Hindlimb muscle (tissue), 1 donor: Measurements from ENCODE around the gene HIVEP2. TPM values are rescaled to one million over a fixed set of nuclear protein-coding genes. Genes with fewer than 3 reads are reported as not detected.

Experiments
- DNase-seq: peaks from one replicate; pipeline ENCODE4 v3.0.0-alpha.2; 2013
- polyA plus RNA-seq: library from polyadenylated mRNA; unstranded; fragments of 120-200 nt; gene quantifications from one replicate; pipeline ENCODE4 v1.2.1, GENCODE V29; 2013; ENCODE audit not compliant: insufficient read length

HIVEP2 gene
- polyA plus RNA-seq, 1 donor = 20.8 TPM

DNA sequence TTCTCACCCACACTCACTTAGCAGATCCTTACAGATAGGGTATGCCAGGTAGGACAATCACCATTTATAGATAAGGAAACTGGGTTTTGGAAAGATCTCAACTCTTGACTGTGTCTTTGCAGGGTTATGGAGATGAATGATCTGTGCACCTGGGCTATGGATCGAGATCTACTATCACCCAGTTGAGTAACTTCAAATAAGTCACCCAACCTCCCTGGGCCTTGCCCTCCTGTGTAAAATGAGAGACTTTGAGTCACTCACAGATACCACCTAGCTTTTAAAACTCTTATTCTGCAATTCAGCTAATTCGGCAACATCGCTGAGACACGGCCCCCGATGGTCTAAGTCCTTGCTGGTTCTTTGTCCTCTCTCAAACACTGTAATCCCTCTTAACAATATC lies 53.5 kb downstream of the HIVEP2 start:
- DNase-seq = no peak

DNA sequence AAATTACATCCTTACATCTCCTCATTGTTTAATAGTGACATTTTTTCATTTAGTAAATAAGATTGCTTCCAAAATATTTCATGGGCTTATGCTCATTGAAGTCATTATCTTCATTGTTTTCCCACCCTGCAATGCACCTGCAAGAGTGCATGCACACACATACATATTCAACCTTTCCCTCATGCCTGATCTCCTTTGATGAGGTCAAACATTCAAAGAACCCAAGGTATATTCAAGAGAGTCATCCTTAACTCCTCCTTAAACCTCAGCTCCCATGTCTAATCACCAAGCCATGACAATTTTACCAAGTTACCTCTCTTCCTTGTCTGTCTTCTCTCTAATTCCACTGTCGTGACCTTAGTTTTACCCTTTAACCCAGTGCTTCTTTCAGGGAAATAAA lies 56.5 kb downstream of the HIVEP2 start:
- DNase-seq = no peak

DNA sequence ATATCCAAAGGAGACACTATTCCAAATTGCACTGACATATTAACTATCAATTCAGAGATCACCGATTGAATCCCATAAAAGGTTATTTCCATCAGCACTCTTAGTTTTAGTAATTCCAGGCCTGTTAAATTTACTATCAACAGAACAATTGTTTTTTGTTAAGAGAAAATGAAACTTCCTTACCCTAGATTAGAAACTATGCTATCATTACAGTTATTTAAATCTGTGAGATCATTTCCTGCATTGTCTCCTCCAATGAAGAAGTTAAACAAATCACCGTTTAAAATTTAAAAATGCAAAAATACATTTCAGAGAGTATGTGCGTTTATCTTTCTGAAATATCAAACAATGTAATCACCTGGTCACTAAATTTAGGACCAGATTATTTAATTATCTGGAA lies 57.5 kb downstream of the HIVEP2 start:
- DNase-seq = no peak

DNA sequence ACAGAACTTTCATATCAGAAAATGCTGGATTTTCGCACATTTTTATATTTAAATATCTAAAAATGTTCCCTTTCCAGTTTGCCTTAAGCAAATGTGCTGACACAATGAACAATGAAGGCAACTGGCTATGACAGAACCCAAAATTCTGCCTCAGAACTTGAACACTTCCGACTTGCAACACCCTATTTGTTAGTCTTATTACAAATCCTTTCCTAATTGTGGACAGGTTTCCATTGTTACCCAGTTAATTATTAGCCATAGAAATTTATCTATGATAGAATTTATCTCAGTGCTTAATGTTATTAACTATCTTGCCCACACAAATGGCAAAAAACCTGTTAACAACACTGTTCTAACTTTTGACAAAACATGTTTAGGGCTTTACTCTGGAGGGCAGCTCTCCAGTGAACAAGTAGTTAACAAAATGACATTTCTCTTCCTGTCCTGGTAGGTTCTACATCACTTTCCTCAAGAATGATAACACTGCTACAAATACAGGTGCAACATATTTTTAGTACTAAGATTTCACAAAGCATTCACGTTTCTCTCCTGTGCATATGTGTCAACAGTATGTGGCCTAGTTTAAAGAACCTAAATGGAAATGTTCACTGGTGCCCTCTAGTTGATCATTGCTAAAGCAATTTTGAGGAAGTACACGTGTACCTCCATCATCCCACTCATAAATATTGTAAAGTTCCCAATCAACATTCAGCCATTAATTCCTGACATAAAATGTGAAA lies 58.4 kb downstream of the HIVEP2 start:
- no peak for DNase-seq

DNA sequence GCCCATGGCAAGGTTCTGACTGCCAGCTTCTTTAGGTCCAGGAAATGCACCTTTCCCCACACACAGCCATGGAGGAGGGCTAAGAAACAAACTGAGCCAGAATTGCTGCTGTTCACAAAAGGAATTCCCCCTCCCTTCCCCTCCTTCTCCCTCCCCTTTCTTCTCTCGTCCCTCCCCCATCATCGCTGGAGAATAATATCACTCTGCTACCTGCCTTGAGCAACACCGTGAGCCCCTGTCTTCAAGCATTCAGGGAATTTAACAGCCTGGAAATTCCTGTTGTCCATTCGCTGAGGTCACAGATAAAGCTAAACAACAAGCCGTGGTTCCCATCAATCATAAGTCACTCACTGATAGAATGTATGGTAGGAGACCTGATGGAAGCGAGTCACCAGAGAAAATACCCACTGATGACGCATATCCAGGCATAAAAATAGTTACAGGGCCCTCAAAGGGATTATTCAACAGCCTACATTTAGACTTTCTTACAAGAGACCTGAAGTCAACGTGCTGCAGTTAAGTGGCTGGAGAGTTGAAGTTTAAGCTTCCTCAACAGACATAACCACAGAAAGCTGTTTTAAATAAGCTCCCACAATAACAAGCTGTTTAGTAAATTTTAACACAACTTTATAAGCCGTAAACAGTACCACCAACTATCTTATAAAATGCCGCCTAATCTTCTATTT lies 59.7 kb downstream of the HIVEP2 start:
- DNase-seq = no peak

DNA sequence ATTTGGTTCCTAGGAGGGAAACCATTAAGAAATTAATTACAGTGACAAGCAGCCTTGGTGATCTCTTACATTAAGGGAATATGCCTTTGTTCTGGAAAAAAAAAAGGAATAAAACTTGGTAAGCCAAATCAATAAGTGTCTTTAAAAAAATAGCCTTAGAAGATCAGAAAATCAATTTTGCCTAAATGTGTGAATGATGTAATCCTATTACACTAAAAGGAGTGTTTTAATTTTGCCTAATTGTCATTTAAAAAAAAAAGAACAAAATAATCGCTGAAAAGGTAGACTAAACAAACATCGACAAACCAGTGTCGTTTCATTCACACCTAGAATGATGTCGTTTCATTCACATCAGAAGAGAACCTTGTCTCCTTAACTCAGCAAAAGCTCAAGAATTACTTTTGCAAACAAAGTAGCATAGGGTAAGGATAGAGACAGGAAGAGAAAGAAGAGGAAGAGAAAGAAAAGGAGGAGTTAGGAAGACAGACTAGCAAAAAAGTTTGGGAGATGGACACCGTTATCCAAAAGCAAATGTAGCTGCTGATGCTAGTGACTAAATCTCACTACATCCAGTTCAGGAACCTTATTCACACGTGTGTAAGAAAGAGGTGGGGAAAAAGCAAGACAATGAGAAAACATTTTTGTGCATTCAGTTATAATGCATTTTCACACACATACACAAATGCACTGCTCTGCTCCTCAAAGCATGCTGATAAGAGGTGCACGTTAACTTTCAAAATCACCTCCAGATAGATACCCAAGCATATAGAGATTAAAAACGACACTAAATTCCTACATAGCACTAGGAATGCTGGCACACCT lies 60.6 kb downstream of the HIVEP2 start:
- DNase-seq = no peak

DNA sequence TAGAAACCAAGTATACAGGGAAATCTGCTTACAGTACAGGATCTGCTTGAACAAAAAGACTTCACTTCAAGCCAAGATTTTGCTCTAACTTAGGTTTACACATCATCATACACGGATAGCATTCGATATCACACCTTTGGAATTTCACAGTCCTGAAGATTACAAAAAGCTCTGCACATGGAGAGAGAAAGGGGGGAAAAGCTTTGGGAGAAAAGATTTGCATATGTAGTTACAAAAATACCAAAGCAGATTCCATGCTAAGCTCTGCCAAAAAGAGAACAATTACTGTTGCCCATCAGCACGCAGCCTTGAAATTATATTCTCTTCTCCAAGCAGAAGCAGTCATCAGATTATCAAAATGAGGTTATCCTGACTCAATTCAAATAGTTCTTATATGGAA lies 62.0 kb downstream of the HIVEP2 start:
- no peak for DNase-seq

DNA sequence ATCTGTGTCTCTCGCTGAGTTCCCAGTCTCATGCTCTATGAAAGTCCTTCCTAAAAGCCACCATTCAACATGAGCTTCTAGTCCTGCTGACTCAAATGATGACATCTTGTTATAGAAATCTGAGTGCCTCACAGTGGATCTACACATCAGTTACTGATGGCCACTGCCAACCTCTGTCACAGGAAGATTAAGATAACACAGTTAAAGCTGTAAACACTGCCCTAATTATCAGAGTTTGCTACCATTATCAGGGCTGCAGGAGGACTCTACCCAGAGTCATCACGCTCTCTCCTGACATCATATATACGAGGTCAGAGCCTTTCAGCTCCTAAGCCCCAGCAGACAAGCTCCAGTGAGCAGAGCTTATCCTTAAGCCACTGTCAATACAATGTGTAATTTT lies 63.2 kb downstream of the HIVEP2 start:
- no peak for DNase-seq

DNA sequence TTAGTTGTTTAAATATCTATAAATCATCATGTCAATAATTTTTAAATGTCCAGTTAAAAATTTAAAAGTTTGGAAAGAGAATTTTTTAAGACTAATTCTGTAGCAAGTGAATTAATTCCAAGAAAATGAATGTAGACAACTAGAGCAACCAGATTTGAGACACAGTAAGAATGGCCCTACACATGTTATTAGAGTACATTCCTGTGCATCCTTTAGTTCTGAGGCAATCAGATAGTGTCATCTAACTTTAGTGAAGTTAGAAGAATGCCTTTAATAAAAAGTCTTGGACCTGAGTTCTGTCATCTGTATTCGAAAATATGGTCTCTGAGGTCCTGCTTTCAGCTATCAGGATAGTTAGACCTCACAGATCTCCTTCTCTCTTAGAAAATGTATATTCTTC lies 63.7 kb downstream of the HIVEP2 start:
- no peak for DNase-seq

DNA sequence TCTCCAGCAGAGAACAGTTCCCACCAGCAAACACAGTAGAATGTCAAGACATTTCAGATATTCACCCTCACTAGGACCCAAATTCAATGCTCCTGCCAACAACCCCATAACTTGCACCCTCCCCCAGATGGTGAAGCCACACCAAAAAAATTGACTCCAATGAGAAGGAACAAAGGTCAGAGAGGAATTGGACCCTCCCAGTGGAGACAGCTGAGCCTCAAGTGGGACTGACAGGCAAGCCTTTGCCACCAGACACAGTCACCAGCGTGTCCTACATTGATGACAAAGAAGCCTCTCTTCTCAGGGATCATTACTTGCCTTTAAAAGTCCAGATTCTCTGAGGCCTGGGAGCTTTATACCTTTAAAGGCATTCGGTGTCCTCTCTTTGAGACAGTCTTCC lies 64.8 kb downstream of the HIVEP2 start:
- DNase-seq = no peak

DNA sequence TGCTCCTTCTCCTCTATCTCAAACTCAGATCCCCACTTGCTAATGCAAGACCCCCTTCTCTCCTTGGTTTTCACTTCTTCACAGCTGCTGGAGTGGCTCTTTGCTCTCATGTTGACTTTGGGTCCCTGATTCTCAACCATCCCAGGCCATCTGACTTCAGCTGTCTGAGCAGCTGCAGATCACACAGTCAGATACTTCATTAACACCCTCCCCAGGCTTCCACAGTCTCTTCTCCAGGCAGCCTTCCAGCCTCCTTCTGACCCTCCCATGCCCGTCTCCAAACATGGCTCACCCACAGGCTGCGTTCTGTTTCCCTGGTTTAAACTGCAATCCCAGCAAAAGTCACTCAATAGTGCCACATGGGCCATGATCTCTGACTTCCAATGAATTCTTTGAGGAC lies 65.4 kb downstream of the HIVEP2 start:
- DNase-seq = no peak

DNA sequence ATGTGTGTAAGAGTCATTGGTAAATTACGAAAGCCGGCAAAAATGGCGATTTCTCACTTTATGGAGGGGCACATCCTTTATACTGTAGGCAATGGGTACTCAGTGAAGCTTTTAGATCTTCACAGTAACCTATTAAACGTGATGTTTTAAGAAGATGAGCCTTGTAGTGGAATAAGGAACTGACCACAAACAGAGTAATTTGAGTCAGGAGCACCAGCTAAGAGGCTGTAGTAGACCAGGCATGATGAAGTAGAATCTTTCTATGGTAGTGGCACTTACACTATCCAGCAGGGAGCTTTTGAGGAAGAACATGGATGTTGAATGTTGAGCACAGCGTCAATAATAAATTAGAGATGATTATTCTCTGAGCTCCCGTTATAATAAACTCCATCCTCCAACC lies 65.9 kb downstream of the HIVEP2 start:
- no peak for DNase-seq

DNA sequence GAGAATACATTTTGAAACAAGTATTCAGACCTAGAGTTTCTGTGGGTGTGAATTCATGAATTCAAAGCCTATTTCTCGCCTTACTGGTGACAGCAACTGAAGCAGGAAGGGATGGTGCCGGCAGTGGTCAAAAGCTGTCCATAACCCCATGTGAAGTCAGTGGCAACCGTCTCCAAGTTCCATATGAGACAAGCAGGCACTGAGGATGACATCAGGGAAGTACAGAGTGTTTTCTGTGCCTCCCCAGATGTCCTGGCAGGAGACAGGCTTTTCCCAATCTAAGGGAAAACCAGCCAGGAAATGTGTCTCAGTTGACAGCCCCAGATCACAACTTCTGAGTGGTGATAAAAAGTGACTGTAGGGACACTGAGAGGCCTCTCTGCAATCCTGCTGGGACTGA lies 66.6 kb downstream of the HIVEP2 start:
- no peak for DNase-seq

DNA sequence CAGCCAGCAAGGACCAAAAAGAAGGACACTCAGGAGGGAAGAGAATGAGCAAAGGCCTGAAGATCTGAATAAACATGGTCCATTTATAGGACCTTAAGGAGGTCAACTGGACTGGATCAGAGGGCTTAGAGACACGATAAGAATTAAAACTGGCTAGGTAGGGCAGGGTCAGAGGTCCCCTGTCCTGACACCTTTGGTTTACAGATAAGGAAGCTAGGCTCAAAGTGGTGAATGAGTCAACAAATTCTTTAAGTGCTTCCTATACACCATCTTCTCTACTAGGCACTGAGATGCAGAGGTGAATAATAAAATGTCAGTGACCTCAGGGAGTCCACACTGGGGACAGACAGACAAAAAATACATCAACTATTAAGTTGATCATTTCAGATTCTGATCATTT lies 70.3 kb downstream of the HIVEP2 start:
- DNase-seq = no peak

DNA sequence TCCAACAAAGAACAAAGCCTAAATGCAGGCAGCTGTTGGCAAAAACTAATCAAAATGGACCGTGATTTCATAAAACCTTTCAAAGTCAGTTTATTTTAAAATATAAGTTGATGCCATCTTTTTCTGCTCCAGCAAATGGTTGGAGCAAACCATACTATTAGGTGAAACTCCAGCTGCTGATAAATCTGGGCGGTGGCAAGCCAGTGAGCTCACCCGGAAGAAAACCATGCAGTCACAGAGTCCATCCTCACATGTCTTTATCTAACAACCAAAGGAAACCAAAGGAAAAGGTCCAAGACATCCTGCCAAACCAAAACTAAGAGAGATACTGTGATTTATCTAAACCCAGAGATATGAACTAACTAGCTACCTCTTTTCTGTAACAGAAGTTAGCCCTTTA lies 72.6 kb downstream of the HIVEP2 start:
- DNase-seq = no peak

DNA sequence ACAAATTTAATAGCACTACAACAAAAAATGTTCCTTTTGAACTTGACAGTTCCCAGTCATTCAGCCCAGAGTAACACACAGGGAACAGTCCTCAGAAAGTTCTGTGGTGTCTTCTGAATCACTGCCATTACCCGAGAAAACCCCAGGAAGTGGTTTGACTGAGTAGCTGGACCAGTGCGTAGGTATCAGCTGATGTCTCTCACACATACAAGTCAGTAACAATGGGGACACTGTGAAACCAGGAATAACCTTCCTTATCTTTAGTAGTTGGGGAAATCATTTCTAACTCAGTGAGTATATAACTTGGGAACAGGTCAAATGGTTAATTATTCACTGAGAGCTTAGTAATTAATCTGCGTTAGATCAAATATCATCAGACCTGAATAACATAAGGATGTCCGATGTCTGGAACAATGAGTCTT lies 73.1 kb downstream of the HIVEP2 start:
- DNase-seq = no peak

DNA sequence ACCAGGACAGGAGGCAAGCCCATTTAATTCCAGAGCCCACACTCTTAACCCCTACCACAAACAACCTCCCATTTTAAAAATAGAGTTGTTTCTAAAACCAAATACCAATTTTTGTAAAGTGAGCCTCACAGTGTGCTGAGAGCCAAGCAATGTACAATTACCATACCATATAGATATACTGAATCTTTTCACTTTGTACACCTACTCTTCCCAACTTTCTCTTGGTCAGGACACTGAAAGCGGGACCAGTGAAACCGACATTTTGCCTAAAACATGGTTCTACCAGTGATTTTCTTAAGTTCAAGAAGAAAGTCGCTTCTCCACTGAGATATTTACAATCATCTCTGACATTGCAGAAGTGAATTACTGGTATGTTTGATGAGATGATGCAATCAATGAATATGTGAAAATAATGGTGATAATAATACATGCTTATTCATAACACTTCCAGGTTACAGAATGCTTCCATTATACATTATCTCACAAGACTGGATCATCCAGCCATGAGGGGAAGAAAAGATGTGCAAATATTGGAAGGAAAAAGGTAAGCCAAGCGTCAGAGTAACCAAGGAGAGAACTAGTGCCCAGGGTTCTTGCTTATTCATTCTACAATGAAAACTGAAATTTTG lies 74.1 kb downstream of the HIVEP2 start:
- no peak for DNase-seq

DNA sequence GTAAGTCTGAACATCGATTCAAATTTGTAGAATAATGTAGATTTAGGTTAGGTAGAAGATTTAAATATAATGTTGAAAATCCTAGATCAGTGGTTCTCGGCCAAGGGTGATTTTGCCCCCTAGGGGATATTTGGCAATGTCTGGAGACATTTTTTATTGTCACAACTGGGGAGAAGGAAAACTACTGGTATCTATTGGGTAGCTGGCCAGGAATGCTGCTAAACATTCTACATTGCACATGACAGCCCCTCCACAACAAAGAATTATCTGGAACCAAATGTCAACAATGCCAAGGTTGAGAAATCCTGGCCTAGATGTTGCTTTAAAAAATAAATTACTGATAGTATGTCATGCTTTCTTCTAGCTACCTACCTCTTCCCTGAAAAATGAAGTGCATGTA lies 76.1 kb downstream of the HIVEP2 start:
- no peak for DNase-seq

DNA sequence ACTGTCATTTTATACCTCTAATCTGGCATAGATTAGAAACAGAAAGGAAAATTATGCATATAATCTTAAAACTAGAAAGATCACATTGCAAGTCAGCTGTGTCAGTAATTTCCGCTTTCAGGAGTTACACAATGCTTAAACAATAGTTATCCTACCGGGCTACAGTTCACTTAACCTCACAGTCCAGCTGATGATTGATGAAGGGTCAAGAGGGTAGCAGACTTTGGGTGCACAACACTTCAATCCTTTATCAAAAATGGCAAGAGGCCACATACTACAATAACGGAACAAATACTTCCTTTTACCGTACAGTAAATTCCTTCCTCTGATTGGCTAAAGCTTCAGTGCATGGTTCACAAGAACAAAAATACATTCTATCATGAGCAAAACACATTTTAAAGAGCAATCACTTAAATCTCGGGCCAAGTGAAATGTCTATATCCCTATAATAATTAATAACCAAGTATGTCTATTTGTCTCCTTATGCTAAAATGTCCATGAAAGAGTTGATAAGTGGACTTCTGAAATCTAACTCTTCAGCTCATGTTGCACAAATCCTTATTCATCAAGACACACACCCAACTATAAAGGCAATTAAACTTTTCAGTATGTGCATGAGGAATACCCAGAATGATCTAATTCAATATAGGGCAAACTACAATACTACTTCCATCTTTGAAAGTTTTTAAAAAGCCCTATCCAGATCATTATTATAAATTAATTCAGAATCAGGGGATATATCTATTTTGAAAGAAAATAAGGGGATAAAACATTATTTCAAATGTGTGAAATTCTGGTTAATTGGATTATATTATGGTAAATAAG lies 76.8 kb downstream of the HIVEP2 start:
- DNase-seq = no peak

DNA sequence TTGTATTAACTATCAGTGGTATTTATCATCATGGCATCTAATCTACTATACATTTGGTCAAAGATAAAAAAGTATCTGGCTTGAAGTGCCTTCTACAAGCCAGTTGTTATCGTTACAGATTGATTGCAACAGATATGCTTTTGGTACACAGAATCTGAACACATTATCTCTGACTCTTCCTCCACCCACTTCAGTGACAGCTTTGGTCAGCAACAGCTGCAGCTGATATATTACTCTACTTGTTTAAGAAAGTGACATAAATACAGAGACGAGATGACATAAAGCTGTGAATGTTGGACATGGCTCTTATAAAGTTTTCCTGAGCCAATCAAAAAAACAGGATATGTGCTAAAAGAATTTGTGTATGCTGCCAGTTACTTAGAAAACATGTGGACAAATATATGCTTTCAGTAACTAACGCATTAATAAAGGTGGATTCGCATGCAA lies 77.6 kb downstream of the HIVEP2 start:
- no peak for DNase-seq

DNA sequence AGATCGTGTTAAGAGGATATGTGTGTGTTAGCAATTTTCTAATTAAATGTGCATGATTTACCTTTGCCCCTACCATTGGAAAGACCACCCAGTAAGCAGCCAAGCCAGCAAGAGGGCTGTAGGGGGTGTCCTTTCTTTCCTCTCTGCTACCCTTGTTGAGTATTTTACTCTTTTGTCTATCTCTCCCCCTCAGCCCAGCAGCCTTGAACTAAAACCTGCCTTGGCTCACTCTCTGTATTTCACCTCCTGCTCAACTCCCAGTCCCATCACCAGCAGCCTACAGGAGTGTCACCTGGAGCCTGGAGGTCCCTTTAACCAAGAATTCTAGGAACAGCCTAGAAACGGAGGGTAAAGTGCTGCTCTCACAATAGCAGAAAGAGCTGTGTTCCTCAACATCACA lies 81.0 kb downstream of the HIVEP2 start:
- DNase-seq = no peak

DNA sequence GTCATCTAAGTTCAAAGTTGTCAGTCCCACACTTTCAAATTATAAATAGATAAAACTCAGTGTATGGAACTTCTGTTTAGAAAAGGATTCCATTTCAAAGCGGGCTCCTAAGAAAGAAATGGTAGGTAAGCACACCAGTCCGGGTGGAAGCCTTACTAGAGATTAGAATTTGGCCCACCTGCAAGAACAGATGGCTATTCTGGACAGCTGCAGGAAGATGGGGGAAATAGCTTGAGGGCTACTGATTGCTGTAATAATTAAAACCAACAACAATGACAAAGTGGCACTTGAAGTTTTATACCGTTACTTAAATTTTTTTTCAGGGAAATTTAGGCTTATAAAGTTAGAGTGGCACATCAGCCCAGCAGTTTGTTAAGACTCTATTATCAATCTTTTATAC lies 83.3 kb downstream of the HIVEP2 start:
- no peak for DNase-seq
